ENCODE data around the gene DNAJB13.

- TF ChIP-seq ZBTB21 (CRISPR knock-in tag; IDR thresholded peaks at IDR 0.05; ENCODE audit: borderline replicate concordance) = no peak
- TF ChIP-seq CTCF (IDR thresholded peaks at IDR 0.05) = no peak
- TF ChIP-seq ETV6 (CRISPR knock-in tag; IDR thresholded peaks at IDR 0.05) = no peak
- TF ChIP-seq ATF2 (CRISPR knock-in tag; IDR thresholded peaks at IDR 0.05; ENCODE audit: borderline replicate concordance, low read depth) = no peak
- no peak for TF ChIP-seq ESRRA (CRISPR knock-in tag; IDR thresholded peaks at IDR 0.05; ENCODE audit: borderline replicate concordance)
- no peak for TF ChIP-seq MLX (CRISPR knock-in tag; IDR thresholded peaks at IDR 0.05)
- no peak for TF ChIP-seq ATF6 (CRISPR knock-in tag; IDR thresholded peaks at IDR 0.05)
Observed at GRCh38 chr11:74019104-74019738, 68.4 kb downstream of the DNAJB13 start.

All from WTC11 (cell line).